SK-N-SH (cell line): Measurements from ENCODE around the gene PMS2.

ENCODE experiments used
- CTCF ChIP-seq: fragments of 200-600 bp; sonication (generic); IDR thresholded peaks from 2 replicates; pipeline ENCODE4 v1.6.1; 2017; ENCODE audit warnings: antibody characterized with exemption, mild to moderate bottlenecking, moderate library complexity
- MAX ChIP-seq: IDR thresholded peaks from 2 replicates; pipeline ENCODE4 v1.4.0; 2012; ENCODE audit warnings: low read depth
- POLR2AphosphoS5 ChIP-seq: IDR thresholded peaks from 2 replicates; pipeline ENCODE4 v1.6.1; 2012; ENCODE audit warnings: low read depth, low read length

DNA sequence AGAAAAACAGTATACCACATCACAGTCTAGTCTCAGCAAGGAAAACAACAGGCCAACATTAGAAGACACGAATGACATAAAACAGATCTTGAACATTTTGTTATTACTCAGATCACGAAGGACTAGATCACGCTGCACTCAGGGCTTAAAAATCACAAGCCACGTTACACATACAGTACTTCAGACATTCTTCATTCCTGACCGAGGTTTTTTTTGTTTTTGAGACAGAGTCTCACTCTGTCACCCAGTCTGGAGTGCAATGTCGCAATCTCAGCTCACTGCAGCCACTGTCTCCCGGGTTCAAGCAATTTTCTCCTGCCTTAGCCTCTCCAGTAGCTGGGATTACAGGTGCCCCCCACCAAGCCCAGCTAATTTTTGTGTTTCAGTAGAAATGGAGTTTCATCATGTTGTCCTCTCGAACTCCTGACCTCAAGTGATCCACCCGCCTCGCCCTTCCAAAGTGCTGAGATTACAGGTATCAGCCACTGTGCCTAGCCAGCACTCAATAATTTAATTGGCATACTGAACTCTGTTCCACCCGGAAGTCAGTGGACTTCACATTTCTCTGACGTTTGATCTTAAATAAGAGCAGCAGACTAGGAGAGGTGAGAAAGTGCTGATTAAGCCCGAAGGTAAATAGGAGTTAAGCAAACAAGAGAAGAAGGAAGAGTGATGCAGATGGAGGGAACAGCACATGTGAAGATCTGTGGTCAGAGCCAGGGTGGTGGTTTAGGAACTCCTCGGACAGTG is 3.7 kb upstream of the PMS2 start:
- TF ChIP-seq CTCF: no peak
- no peak for TF ChIP-seq MAX
- no peak for TF ChIP-seq POLR2AphosphoS5
